Activated CD4-positive, alpha-beta T cell treated with anti-CD3 and anti-CD28 coated beads, Interleukin-2, amount 50 U/mL, for 1 hour (primary cell): ENCODE measurements around the gene TUB.
A peak's percentile ranks its signal among the peaks of the same experiment; 100 is the strongest.

Experiments used
- DNase-seq: peaks from one replicate; pipeline ENCODE4 v3.0.0-alpha.2; 2020

The TUB gene, protein sequence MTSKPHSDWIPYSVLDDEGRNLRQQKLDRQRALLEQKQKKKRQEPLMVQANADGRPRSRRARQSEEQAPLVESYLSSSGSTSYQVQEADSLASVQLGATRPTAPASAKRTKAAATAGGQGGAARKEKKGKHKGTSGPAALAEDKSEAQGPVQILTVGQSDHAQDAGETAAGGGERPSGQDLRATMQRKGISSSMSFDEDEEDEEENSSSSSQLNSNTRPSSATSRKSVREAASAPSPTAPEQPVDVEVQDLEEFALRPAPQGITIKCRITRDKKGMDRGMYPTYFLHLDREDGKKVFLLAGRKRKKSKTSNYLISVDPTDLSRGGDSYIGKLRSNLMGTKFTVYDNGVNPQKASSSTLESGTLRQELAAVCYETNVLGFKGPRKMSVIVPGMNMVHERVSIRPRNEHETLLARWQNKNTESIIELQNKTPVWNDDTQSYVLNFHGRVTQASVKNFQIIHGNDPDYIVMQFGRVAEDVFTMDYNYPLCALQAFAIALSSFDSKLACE

GRCh38 chr11:8080674-8081590 lies at the start of gene TUB:
TUB (plus strand) TSS chr11:8081211; CDS start chr11:8081511, 300 bp downstream.
- no peak for DNase-seq

DNA sequence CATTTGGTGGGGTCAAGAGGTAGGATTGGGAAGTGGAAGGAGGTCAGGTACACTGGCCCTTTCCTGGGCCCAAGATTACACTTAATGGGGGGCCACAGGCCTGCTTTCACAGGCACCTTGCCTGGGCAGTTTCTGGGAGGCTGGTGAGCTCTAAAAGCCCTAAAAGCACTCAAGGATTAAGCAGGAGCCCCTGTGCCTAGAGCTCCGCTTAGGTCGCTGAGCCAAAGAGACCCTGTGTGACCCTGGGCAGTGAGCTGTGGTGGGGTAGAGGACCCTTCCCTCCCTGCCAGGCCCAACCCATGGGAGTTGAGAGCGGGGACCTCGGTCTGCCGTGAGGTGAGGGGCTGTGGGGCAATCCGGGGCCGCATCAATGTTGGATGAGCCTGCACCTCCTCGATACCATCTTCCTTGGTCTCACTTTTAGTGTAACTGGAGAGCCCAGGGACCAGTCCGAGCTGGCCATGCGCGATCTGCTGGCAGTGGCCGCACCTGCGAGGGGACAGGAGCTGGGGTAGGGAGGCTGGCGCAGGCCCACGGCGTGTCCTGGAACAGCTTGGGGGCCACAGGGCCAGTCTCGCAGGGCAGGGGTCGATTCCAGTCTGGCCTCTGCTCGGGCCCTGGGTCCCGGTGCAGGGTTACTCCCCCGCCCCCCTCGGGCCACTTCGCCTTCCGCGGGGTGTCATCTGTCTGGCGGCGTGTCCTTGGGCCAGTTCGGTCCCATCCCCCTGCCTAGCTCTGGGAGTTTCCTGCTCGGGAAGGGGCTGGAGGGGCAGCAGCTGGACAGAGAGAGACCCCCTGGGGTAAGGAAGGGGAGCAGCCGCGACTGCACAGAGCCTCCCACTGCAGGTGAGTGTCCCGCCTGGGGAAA lies 49.5 kb upstream of the TUB start:
- no peak for DNase-seq

DNA sequence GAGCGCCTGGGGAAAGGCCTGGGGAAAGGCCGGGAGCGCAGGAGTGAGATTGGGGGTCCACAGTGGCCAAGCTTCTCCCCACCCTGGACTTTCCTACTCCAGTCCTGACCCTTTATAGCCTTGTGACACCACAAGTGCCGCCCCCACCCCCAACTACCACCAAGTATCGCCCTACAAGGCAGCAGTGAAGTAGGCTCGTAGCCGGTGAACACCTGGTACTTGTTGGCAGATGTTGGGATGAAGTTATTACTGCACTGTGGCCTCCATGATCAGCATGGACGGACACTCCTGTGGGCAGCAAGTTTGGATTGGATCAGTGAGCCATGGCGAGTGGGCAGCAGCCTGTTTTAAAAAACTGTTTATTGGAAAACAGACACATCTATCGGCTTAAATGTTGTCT lies 48.9 kb upstream of the TUB start:
- no peak for DNase-seq

DNA sequence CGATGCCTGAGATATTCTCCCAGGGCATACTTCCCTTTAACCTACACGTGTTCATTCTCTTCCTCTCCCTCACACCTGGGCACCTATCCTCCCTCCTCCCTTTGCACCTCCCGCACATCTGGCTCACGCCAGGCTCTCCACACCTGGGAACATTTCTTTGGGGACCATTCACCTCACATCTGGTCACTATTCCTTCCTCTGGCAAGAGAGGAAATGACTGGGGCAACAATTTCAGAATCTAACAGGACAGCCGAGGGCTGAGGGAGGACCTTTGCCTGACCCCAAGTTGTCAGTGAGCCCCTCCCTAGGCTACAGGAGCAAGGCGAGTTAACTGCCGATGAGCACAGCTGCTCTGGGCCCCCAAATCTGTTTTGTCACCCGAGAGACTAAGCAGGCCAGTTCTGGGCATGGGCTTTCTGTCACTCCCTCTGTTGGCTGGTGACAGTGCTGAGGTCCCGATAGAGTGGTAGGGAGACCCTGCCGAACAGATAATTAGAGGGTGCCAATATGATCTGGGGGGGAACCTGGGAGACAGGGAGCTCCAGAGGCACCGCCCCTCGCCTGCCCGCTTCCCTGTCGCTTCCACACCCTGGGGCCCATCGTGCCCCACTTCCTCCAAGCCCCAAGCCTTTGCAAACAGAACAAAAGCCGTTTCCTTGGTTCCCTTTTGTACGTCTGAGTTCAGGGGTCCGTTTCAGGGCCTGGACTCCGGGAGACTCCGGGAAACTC lies 48.3 kb upstream of the TUB start:
- no peak for DNase-seq

GRCh38 chr11:8033305-8034105 lies 47.5 kb upstream of the TUB start:
- peak; percentile 48 for DNase-seq

GRCh38 chr11:8034106-8034585 lies 46.9 kb upstream of the TUB start:
- no peak for DNase-seq

DNA sequence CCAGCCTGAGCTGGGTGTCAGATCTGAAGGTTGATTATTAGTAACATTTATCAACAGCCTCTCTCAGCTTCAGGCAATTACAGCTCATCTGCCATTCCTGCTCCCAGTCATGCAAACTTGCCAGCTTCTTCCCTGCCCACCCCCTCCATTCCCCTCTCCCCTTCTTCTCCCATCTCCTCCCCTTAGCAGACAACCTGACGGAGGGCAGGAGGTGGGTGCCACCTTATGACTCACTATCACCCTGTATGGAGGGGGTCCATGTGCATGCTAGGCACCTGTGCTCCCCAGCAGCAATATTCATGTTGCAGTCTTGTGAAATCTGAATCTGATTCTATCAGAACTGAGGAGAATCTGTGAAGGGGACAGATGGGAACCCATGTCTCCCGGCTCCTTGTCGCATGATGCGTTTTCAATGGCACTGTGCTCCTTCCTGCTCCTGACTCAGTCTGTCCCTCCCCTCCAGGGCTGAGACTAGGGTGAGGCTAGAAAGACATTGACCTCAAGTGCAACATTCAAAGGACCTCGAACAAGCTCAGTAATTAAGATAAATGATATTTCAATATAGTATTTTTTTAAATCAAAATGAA lies 46.3 kb upstream of the TUB start:
- no peak for DNase-seq

- no peak for DNase-seq
Observed at GRCh38 chr11:8035200-8035855, 45.7 kb upstream of the TUB start.

GRCh38 chr11:8036002-8036802 lies 44.8 kb upstream of the TUB start:
- DNase-seq = no peak

- no peak for DNase-seq
Observed at GRCh38 chr11:8036986-8037385, 44.0 kb upstream of the TUB start.

DNA sequence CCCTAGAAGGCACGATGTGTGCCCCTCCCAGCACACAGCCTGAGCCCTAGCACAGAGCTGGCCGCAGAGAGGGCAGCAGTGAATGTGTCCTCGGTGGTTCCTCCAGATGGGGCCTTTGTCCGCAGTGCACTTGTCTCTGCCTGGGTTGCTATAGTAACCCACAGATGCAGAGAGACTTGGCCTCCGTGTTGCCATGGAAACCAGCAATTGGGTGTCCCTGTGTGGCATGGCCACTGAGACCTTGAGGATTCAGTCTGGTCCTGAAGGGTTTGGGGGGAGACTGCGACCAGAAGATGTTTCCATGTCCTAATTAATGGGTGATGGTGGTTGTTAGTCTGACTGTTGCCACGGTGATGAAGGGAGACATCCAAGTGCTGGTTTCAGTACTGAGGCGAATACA lies 42.6 kb upstream of the TUB start:
- no peak for DNase-seq

DNA sequence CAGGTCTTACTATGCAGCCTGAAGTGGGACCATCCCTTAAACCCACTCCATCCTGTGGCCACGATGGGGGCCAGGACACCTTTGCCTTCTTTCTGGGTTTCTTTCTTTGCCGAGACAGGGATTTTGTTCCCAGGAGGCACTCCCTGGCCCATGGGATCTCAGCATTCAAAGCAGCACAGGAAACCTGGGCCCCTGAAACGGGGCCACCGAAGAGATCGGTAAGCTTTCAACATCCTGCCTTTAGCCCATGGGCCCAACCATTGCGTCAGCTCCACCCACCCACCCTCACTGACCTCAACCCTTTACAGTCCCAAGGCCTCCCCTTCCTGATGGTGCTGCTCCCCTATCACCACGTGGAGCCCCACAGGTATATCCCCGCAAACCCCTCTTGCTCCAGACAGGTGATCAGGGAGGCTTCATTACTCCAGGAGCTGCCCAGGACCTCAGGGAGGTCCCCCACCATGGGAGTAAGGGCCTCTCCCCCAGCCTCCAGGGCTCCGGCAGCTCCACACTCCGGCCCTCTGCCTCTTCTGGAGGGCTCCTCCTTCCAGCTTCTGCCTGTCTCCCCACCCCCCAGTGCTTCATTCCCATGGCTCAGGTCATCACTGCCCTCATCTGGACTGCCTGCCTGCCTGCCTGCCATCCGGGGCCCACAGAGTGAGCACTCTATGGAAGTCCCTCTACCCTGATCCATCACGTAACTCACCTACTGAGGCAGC lies 42.0 kb upstream of the TUB start:
- no peak for DNase-seq

DNA sequence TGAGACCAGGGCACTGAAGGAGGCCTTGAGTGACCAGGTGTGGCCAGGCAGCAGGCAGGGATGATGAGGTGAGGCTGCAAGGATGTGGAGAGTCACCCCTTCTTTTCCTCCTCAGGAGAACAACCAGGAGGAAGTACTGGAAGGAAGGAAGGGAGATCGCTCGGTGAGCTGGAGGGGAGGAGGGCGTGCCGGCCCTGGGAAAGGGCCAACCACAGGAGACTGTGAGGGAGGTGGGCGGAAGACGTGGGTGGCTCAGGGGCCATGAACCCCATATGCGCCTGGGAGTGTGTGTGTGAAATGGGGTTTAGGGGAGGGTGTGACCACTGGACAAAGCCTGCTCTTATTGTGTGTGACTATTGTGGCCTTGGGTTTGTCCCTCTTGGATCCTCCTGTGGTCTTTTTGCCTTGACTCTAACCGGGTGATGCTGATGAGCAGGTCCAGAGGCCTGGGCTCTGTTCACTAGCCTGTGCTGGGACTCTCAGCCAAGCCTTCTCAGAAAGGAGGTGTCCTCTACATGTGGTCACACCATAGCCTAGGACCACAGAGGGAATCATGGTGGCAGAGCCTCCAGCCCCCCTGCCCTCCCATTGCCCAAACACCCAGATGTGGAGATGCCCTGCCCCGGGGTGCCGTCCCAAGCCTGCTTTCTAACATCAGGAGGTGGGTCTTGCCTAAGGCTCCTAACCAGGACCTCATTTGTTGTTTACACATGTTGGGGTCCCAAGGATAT lies 41.3 kb upstream of the TUB start:
- DNase-seq = no peak

- no peak for DNase-seq
Observed at GRCh38 chr11:8040261-8040920, 40.6 kb upstream of the TUB start.

- DNase-seq = no peak
Observed at GRCh38 chr11:8040921-8041285, 40.1 kb upstream of the TUB start.

GRCh38 chr11:8041576-8041975 lies 39.4 kb upstream of the TUB start:
- DNase-seq = no peak

DNA sequence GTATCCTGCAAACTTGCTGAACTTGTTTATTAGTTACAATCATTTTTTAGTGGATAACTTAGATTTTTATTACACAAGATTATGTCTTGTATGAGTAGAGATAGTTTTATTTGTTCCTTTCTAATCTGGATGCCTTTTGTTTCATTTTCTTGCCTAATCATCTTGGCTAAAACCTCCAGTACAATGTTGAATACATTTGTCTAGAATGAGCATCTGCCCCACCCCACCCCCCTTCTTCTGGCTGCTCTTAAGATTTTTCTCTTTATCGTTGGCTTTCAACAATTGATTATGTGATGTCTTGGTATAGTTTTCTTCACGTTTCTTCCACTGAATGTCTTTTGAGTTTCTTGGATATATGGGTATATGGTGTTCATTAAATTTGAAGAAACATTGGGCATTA lies 37.3 kb upstream of the TUB start:
- DNase-seq = no peak
